HEK293 (cell line): ENCODE measurements around the gene KLHL22.

Experiments
- GLI2 ChIP-seq: fragments of 450-650 bp; formaldehyde crosslinking; IDR thresholded peaks from 2 replicates; pipeline ENCODE4; 2017; ENCODE audit warnings: missing biosample characterization, missing genetic modification characterization, low read depth, borderline replicate concordance
- KLF10 ChIP-seq: fragments of 450-650 bp; IDR thresholded peaks from 2 replicates; pipeline ENCODE4 v1.5.1; 2018; ENCODE audit warnings: missing biosample characterization, mild to moderate bottlenecking, missing genetic modification characterization
- KLF16 ChIP-seq: fragments of 450-650 bp; formaldehyde crosslinking; IDR thresholded peaks from 2 replicates; pipeline ENCODE4 v1.5.1; 2017; ENCODE audit warnings: missing biosample characterization, missing genetic modification characterization
- PBX3 ChIP-seq: sonication (generic); formaldehyde crosslinking; IDR thresholded peaks from 2 replicates; pipeline ENCODE4 v1.8.1; 2022; ENCODE audit warnings: mild to moderate bottlenecking, moderate library complexity, missing genetic modification reagents
- PRDM10 ChIP-seq: fragments of 450-650 bp; formaldehyde crosslinking; IDR thresholded peaks from 2 replicates; pipeline ENCODE4 v1.5.1; 2016; ENCODE audit warnings: missing biosample characterization, missing genetic modification characterization
- RBAK ChIP-seq: fragments of 450-650 bp; formaldehyde crosslinking; IDR thresholded peaks from 2 replicates; pipeline ENCODE4 v1.5.1; 2016; ENCODE audit warnings: missing biosample characterization, missing genetic modification characterization
- SP3 ChIP-seq: fragments of 450-650 bp; formaldehyde crosslinking; IDR thresholded peaks from 2 replicates; pipeline ENCODE4 v1.5.1; 2016; ENCODE audit warnings: missing biosample characterization, missing genetic modification characterization
- ZBTB1 ChIP-seq: fragments of 450-650 bp; formaldehyde crosslinking; IDR thresholded peaks from 2 replicates; pipeline ENCODE4 v1.5.1; 2016; ENCODE audit warnings: missing biosample characterization, missing genetic modification characterization
- ZFP3 ChIP-seq: fragments of 450-650 bp; formaldehyde crosslinking; IDR thresholded peaks from 2 replicates; pipeline ENCODE4 v1.5.1; 2016; ENCODE audit warnings: low read depth, missing biosample characterization, missing genetic modification characterization
- ZIC2 ChIP-seq: fragments of 450-650 bp; formaldehyde crosslinking; IDR thresholded peaks from 2 replicates; pipeline ENCODE4 v1.5.1; 2016; ENCODE audit warnings: missing biosample characterization, missing genetic modification characterization
- ZNF202 ChIP-seq: fragments of 450-650 bp; formaldehyde crosslinking; IDR thresholded peaks from 2 replicates; pipeline ENCODE4 v1.5.1; 2016; ENCODE audit warnings: missing biosample characterization, missing genetic modification characterization, borderline replicate concordance
- ZNF23 ChIP-seq: fragments of 450-650 bp; formaldehyde crosslinking; IDR thresholded peaks from 2 replicates; pipeline ENCODE4 v1.5.1; 2016; ENCODE audit warnings: missing biosample characterization, missing genetic modification characterization, borderline replicate concordance
- ZNF335 ChIP-seq: fragments of 450-650 bp; formaldehyde crosslinking; conservative IDR thresholded peaks from 2 replicates; pipeline ENCODE4 v1.5.1; 2016; ENCODE audit warnings: missing biosample characterization, missing genetic modification characterization
- ZNF341 ChIP-seq: fragments of 450-650 bp; formaldehyde crosslinking; IDR thresholded peaks from 2 replicates; pipeline ENCODE4; 2016; ENCODE audit warnings: low read depth, missing biosample characterization, missing genetic modification characterization
- ZNF354C ChIP-seq: fragments of 450-650 bp; formaldehyde crosslinking; IDR thresholded peaks from 2 replicates; pipeline ENCODE4 v1.5.1; 2016; ENCODE audit warnings: missing biosample characterization, missing genetic modification characterization, low read depth, borderline replicate concordance
- ZNF37A ChIP-seq: fragments of 450-650 bp; IDR thresholded peaks from 2 replicates; pipeline ENCODE4 v1.5.1; 2018; ENCODE audit warnings: missing biosample characterization, missing genetic modification characterization
- ZNF391 ChIP-seq: fragments of 450-650 bp; formaldehyde crosslinking; IDR thresholded peaks from 2 replicates; pipeline ENCODE4 v1.5.1; 2016; ENCODE audit warnings: low read depth, missing biosample characterization, missing genetic modification characterization, borderline replicate concordance
- ZNF398 ChIP-seq: fragments of 450-650 bp; formaldehyde crosslinking; IDR thresholded peaks from 2 replicates; pipeline ENCODE4 v1.5.1; 2017; ENCODE audit warnings: missing biosample characterization, missing genetic modification characterization
- ZNF433 ChIP-seq: fragments of 450-650 bp; formaldehyde crosslinking; IDR thresholded peaks from 2 replicates; pipeline ENCODE4 v1.5.1; 2016; ENCODE audit warnings: missing biosample characterization, missing genetic modification characterization, low read depth
- ZNF518A ChIP-seq: fragments of 450-650 bp; formaldehyde crosslinking; conservative IDR thresholded peaks from 2 replicates; pipeline ENCODE4 v1.5.1; 2016; ENCODE audit warnings: low read depth, missing biosample characterization, missing genetic modification characterization
- ZNF580 ChIP-seq: fragments of 450-650 bp; formaldehyde crosslinking; IDR thresholded peaks from 2 replicates; pipeline ENCODE4 v1.5.1; 2016; ENCODE audit warnings: missing biosample characterization, missing genetic modification characterization
- ZNF600 ChIP-seq: fragments of 450-650 bp; formaldehyde crosslinking; IDR thresholded peaks from 2 replicates; pipeline ENCODE4 v1.5.1; 2016; ENCODE audit warnings: missing biosample characterization, missing genetic modification characterization
- ZNF747 ChIP-seq: fragments of 450-650 bp; formaldehyde crosslinking; IDR thresholded peaks from 2 replicates; pipeline ENCODE4 v1.5.1; 2016; ENCODE audit warnings: missing biosample characterization, missing genetic modification characterization
- ZNF785 ChIP-seq: fragments of 450-650 bp; formaldehyde crosslinking; IDR thresholded peaks from 2 replicates; pipeline ENCODE4 v1.5.1; 2016; ENCODE audit warnings: missing biosample characterization, missing genetic modification characterization
- ZSCAN18 ChIP-seq: fragments of 450-650 bp; formaldehyde crosslinking; IDR thresholded peaks from 2 replicates; pipeline ENCODE4 v1.5.1; 2016; ENCODE audit warnings: missing biosample characterization, missing genetic modification characterization

The KLHL22 gene

GRCh38 chr22:20507253-20508066, 11.9 kb upstream of the KLHL22 start, which contains the start of gene MED15 (continued):
- TF ChIP-seq ZNF518A (tag by site-specific recombination): peak; percentile 88
- peak; percentile 76; the same call in 1 of the 2 replicates for TF ChIP-seq KLF16 (tag by site-specific recombination)
- TF ChIP-seq ZNF433 (tag by site-specific recombination): no peak
- no peak for TF ChIP-seq ZNF391 (tag by site-specific recombination)
- no peak for TF ChIP-seq ZBTB1 (tag by site-specific recombination)
- peak; percentile 48; the same call in 1 of the 2 replicates for TF ChIP-seq ZNF785 (tag by site-specific recombination)
- TF ChIP-seq ZNF747: no peak
- no peak for TF ChIP-seq ZNF202 (tag by site-specific recombination)
- no peak for TF ChIP-seq PBX3
- TF ChIP-seq ZNF23 (tag by site-specific recombination): no peak
- no peak for TF ChIP-seq GLI2 (tag by site-specific recombination)
- TF ChIP-seq KLF10 (tag by site-specific recombination): no peak; the same call in 1 of the 2 replicates
- no peak for TF ChIP-seq ZIC2
- no peak for TF ChIP-seq ZNF398
- TF ChIP-seq ZFP3 (tag by site-specific recombination): no peak
- TF ChIP-seq ZSCAN18 (tag by site-specific recombination): no peak
- TF ChIP-seq ZNF600: peak; percentile 79; the same call in 1 of the 2 replicates
- TF ChIP-seq ZNF341 (tag by site-specific recombination): no peak
- no peak for TF ChIP-seq PRDM10 (tag by site-specific recombination)
- peak; percentile 99 for TF ChIP-seq ZNF335
- TF ChIP-seq ZNF37A: no peak
- TF ChIP-seq RBAK (tag by site-specific recombination): no peak
- peak; percentile 59; the same call in 1 of the 2 replicates for TF ChIP-seq ZNF580 (tag by site-specific recombination)
- no peak for TF ChIP-seq ZNF354C (tag by site-specific recombination)
- peak; percentile 70 for TF ChIP-seq SP3 (tag by site-specific recombination)
